ENCODE data around the gene ABRAXAS1. TPM values are rescaled to one million over a fixed set of nuclear protein-coding genes. Genes with fewer than 3 reads are reported as not detected.

ABRAXAS1 gene
- polyA plus RNA-seq, 1 of the 3 experiments (the other 2 are of a cell fraction): 4.9 TPM

DNA sequence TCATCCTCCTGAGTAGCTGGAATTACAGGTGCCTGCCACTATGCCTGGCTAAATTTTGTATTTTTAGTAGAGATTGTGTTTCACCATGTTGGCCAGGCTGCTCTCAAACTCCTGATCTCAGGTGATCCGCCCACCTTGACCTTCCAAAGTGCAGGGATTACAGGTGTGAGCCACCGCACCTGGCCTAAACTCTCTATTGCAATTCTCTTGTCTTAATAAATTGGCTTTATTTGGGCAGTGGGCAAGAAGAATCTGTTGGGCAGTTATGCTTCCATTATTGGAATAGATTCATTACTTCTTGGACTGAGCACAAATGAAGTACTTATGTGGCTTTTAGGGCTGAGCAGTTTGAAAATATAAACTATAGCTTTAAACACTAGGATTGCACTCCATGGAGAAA lies 42.8 kb upstream of the ABRAXAS1 start:
- CTCF ChIA-PET: interaction anchor here (0.7 kb wide), 1 partner anchor 13 kb away, joined by 3 read pairs; no protein-coding TSS in a partner anchor
- POLR2A ChIA-PET: no interaction called here
- Histone ChIP-seq H2AFZ (ENCODE audit: low read depth) (no peak overlapping the region), H3K4me3 (ENCODE audit: low read depth in 2 of 2, low read length in 1 of 2) (no peak overlapping the region), H3K9ac (no peak overlapping the region), H3K9me3 (no peaks in the 10 kb centered on the region; the same call in 1 of the 2 replicates), H3K36me3 (replicated peaks in 1 of 2; ENCODE audit: control insufficient read depth in 1 of 2, insufficient read depth in 2 of 2, low read length in 1 of 2) (no peaks in the 10 kb centered on the region), H3K27me3 (ENCODE audit: insufficient read depth) (no peaks in the 10 kb centered on the region; the same call in 1 of the 2 replicates), H3K79me2 (ENCODE audit: insufficient read depth) (no peaks in the 10 kb centered on the region), H3K27ac (ENCODE audit: low read depth in 2 of 2, low read length in 1 of 2) (no peak overlapping the region), H4K20me1 (ENCODE audit: insufficient read depth) (no peaks in the 10 kb centered on the region), H3K9me2 (no peaks in the 10 kb centered on the region), H3K4me2 (no peak overlapping the region), H3F3A (replicated peaks; ENCODE audit: insufficient read depth) (no peaks in the 10 kb centered on the region), H3K4me1 (ENCODE audit: control insufficient read depth in 1 of 2, insufficient read depth in 2 of 2, low read depth in 1 of 2, low read length in 1 of 2) (no peaks in the 10 kb centered on the region)
- WGBS (ENCODE audit: low lambda C conversion rate): 0% methylated on average over 2 of the region's 2 CpGs
- DNase-seq: no peak
- TF ChIP-seq, protein P1, sequence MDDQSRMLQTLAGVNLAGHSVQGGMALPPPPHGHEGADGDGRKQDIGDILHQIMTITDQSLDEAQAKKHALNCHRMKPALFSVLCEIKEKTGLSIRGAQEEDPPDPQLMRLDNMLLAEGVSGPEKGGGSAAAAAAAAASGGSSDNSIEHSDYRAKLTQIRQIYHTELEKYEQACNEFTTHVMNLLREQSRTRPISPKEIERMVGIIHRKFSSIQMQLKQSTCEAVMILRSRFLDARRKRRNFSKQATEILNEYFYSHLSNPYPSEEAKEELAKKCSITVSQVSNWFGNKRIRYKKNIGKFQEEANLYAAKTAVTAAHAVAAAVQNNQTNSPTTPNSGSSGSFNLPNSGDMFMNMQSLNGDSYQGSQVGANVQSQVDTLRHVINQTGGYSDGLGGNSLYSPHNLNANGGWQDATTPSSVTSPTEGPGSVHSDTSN (IDR thresholded peaks at IDR 0.05): no peak
- TF ChIP-seq, protein P2, sequence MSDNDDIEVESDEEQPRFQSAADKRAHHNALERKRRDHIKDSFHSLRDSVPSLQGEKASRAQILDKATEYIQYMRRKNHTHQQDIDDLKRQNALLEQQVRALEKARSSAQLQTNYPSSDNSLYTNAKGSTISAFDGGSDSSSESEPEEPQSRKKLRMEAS (IDR thresholded peaks at IDR 0.05; ENCODE audit: low read depth): no peak
- TF ChIP-seq SIN3A (IDR thresholded peaks at IDR 0.05; ENCODE audit: borderline replicate concordance, low read depth, low read length) (no peak), POLR2AphosphoS5 (IDR thresholded peaks at IDR 0.05; ENCODE audit: low read depth, low read length) (no peak), GABPA (IDR thresholded peaks at IDR 0.05; ENCODE audit: low read depth) (no peak), SMC3 (IDR thresholded peaks at IDR 0.05; ENCODE audit: low read depth, low read length) (no peak), FOXJ3 (CRISPR knock-in tag; IDR thresholded peaks at IDR 0.05) (no peak), RFX5 (IDR thresholded peaks at IDR 0.05; ENCODE audit: low read length) (no peak), MXI1 (IDR thresholded peaks at IDR 0.05; ENCODE audit: low read depth, low read length) (no peak), YY1 (IDR thresholded peaks at IDR 0.05; ENCODE audit: low read depth) (no peak)
- TF ChIP-seq, protein P3, sequence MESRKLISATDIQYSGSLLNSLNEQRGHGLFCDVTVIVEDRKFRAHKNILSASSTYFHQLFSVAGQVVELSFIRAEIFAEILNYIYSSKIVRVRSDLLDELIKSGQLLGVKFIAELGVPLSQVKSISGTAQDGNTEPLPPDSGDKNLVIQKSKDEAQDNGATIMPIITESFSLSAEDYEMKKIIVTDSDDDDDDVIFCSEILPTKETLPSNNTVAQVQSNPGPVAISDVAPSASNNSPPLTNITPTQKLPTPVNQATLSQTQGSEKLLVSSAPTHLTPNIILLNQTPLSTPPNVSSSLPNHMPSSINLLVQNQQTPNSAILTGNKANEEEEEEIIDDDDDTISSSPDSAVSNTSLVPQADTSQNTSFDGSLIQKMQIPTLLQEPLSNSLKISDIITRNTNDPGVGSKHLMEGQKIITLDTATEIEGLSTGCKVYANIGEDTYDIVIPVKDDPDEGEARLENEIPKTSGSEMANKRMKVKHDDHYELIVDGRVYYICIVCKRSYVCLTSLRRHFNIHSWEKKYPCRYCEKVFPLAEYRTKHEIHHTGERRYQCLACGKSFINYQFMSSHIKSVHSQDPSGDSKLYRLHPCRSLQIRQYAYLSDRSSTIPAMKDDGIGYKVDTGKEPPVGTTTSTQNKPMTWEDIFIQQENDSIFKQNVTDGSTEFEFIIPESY (IDR thresholded peaks at IDR 0.05; ENCODE audit: borderline replicate concordance, low read depth): no peak

DNA sequence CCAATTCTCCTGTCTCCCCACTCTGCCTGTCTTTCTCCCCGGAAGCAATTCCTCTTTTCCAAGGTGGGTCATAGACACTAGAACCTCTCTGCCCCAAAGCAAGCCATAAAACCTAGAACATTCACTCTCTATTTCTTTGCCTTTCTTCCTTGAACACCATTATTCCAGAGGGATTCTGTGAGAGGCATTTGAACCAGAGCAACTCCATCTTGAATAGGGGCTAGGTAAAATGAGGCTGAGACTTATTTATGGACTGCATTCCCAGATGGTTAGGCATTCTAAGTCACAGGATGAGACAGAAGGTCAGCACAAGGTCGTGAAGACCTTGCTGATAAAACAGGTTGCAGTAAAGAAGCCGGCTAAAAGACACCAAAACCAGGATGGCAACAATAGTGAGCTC lies 37.3 kb upstream of the ABRAXAS1 start:
- Histone ChIP-seq H3K27me3 (ENCODE audit: insufficient read depth) (no peaks in the 10 kb centered on the region; the same call in 1 of the 2 replicates), H3K9ac (no peak overlapping the region), H3K27ac (ENCODE audit: low read depth in 2 of 2, low read length in 1 of 2) (no peak overlapping the region), H3K4me3 (ENCODE audit: low read depth in 2 of 2, low read length in 1 of 2) (no peak overlapping the region), H3F3A (replicated peaks; ENCODE audit: insufficient read depth) (no peaks in the 10 kb centered on the region), H3K4me2 (no peak overlapping the region), H3K79me2 (ENCODE audit: insufficient read depth) (no peaks in the 10 kb centered on the region), H3K4me1 (ENCODE audit: control insufficient read depth in 1 of 2, insufficient read depth in 2 of 2, low read depth in 1 of 2, low read length in 1 of 2) (no peaks in the 10 kb centered on the region), H3K9me3 (no peaks in the 10 kb centered on the region), H2AFZ (ENCODE audit: low read depth) (no peak overlapping the region), H3K36me3 (replicated peaks in 1 of 2; ENCODE audit: control insufficient read depth in 1 of 2, insufficient read depth in 2 of 2, low read length in 1 of 2) (no peaks in the 10 kb centered on the region), H3K9me2 (no peaks in the 10 kb centered on the region), H4K20me1 (ENCODE audit: insufficient read depth) (no peaks in the 10 kb centered on the region)
- POLR2A ChIA-PET: no interaction called here
- TF ChIP-seq SIN3A (IDR thresholded peaks at IDR 0.05; ENCODE audit: borderline replicate concordance, low read depth, low read length): no peak
- no peak for TF ChIP-seq TCF12 (IDR thresholded peaks at IDR 0.05)
- TF ChIP-seq EP300 (IDR thresholded peaks at IDR 0.05; ENCODE audit: borderline replicate concordance in 1 of 2, low read depth in 1 of 2, low read length in 1 of 2): no peak
- TF ChIP-seq, protein P4, sequence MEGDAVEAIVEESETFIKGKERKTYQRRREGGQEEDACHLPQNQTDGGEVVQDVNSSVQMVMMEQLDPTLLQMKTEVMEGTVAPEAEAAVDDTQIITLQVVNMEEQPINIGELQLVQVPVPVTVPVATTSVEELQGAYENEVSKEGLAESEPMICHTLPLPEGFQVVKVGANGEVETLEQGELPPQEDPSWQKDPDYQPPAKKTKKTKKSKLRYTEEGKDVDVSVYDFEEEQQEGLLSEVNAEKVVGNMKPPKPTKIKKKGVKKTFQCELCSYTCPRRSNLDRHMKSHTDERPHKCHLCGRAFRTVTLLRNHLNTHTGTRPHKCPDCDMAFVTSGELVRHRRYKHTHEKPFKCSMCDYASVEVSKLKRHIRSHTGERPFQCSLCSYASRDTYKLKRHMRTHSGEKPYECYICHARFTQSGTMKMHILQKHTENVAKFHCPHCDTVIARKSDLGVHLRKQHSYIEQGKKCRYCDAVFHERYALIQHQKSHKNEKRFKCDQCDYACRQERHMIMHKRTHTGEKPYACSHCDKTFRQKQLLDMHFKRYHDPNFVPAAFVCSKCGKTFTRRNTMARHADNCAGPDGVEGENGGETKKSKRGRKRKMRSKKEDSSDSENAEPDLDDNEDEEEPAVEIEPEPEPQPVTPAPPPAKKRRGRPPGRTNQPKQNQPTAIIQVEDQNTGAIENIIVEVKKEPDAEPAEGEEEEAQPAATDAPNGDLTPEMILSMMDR (IDR thresholded peaks at IDR 0.05): no peak
- TF ChIP-seq, protein P5, sequence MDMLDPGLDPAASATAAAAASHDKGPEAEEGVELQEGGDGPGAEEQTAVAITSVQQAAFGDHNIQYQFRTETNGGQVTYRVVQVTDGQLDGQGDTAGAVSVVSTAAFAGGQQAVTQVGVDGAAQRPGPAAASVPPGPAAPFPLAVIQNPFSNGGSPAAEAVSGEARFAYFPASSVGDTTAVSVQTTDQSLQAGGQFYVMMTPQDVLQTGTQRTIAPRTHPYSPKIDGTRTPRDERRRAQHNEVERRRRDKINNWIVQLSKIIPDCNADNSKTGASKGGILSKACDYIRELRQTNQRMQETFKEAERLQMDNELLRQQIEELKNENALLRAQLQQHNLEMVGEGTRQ (IDR thresholded peaks at IDR 0.05; ENCODE audit: borderline replicate concordance, low read depth, low read length): no peak
- TF ChIP-seq RFX5 (IDR thresholded peaks at IDR 0.05; ENCODE audit: low read length): no peak
- TF ChIP-seq NRF1 (IDR thresholded peaks at IDR 0.05; ENCODE audit: low read depth, low read length): no peak
- no peak for TF ChIP-seq RAD21 (IDR thresholded peaks at IDR 0.05; ENCODE audit: low read length)
- TF ChIP-seq FOSL2 (IDR thresholded peaks at IDR 0.05; ENCODE audit: borderline replicate concordance, low read depth): no peak
- no peak for TF ChIP-seq GATA2 (CRISPR knock-in tag; IDR thresholded peaks at IDR 0.05)
- WGBS (ENCODE audit: low lambda C conversion rate): 7% methylated on average over 3 of the region's 3 CpGs
- CTCF ChIA-PET: no interaction called here
- no peak for DNase-seq

Measured in SK-N-SH (cell line).